ENCODE data around the gene VANGL2.

GRCh38 chr1:160460214-160460642 is 59.9 kb downstream of the VANGL2 start:
- no peak for TF ChIP-seq CTCF (IDR thresholded peaks at IDR 0.05; ENCODE audit: low read depth, low read length, missing input control)
- TF ChIP-seq GABPA (IDR thresholded peaks at IDR 0.05 in 1 of 2, conservative IDR thresholded peaks at IDR 0.05 in 1 of 2): no peak

All from liver (tissue), 3 donors.